GM18951 (cell line): ENCODE results near the gene ANKFY1.
"Not testable (repeated sequence)": the region's sequence is repeated elsewhere in the genome, so short reads cannot be mapped to it uniquely, and the experiment has no call there.

ENCODE experiments used
- POLR2A ChIP-seq: IDR thresholded peaks from 4 replicates; pipeline ENCODE4 v1.6.1; 2011; ENCODE audit warnings: mild to moderate bottlenecking; ENCODE audit not compliant: insufficient read length, insufficient read depth; ENCODE audit errors: extremely low read depth
- in situ Hi-C: fragments of 300-500 bp; cut with MboI; formaldehyde crosslinking; loops from one replicate; pipeline ENCODE4 v1.12.0; 2022; ENCODE audit warnings: low sequenced_read_pairs, mixed read lengths, inconsistent platforms; ENCODE audit not compliant: unreplicated experiment

ANKFY1 gene

GRCh38 chr17:4147751-4148310 lies 115.9 kb downstream of the ANKFY1 start:
- no peak for TF ChIP-seq POLR2A
- in situ Hi-C loops: no loop called here

- TF ChIP-seq POLR2A: no peak
- in situ Hi-C loops: no loop called here
Observed at GRCh38 chr17:4146641-4147040, 117.1 kb downstream of the ANKFY1 start.

- no peak for TF ChIP-seq POLR2A
- in situ Hi-C loops: no loop called here
Observed at GRCh38 chr17:4144422-4144747, 119.4 kb downstream of the ANKFY1 start.

GRCh38 chr17:4143563-4144421 lies 120.0 kb downstream of the ANKFY1 start:
- peak; percentile 89 for TF ChIP-seq POLR2A
- in situ Hi-C loops: no loop called here

- TF ChIP-seq POLR2A: no peak
- in situ Hi-C loops: no loop called here
Observed at GRCh38 chr17:4142107-4142900, 121.5 kb downstream of the ANKFY1 start.

GRCh38 chr17:4140125-4140524 lies 123.7 kb downstream of the ANKFY1 start:
- in situ Hi-C loops: no loop called here
- TF ChIP-seq POLR2A: no peak

- in situ Hi-C loops: not testable (repeated sequence)
Observed at GRCh38 chr17:4138906-4139526, 124.8 kb downstream of the ANKFY1 start.

- in situ Hi-C loops: no loop called here
- no peak for TF ChIP-seq POLR2A
Observed at GRCh38 chr17:4136373-4136772, 127.4 kb downstream of the ANKFY1 start.

- no peak for TF ChIP-seq POLR2A
- in situ Hi-C loops: no loop called here
Observed at GRCh38 chr17:4135489-4135888, 128.3 kb downstream of the ANKFY1 start.

GRCh38 chr17:4134721-4135120 lies 129.1 kb downstream of the ANKFY1 start:
- TF ChIP-seq POLR2A: no peak
- in situ Hi-C loops: no loop called here

GRCh38 chr17:4130715-4131114 lies 133.1 kb downstream of the ANKFY1 start:
- in situ Hi-C loops: no loop called here
- TF ChIP-seq POLR2A: no peak

GRCh38 chr17:4127555-4127954 lies 136.2 kb downstream of the ANKFY1 start:
- in situ Hi-C loops: no loop called here

GRCh38 chr17:4125552-4125951 lies 138.2 kb downstream of the ANKFY1 start:
- TF ChIP-seq POLR2A: no peak
- in situ Hi-C loops: no loop called here

More at GRCh38 chr17:4127555-4127954, 136.2 kb downstream of the ANKFY1 start:
- no peak for TF ChIP-seq POLR2A
